ENCODE data around the gene TPI1. TPM values are rescaled to one million over a fixed set of nuclear protein-coding genes. Genes with fewer than 3 reads are reported as not detected.

The TPI1 gene
- total and polyA plus RNA-seq, 2 donors (not counting 3 experiments of a cell fraction or from before 2014, with no cell fraction given) = 643 to 1,816 TPM

DNA sequence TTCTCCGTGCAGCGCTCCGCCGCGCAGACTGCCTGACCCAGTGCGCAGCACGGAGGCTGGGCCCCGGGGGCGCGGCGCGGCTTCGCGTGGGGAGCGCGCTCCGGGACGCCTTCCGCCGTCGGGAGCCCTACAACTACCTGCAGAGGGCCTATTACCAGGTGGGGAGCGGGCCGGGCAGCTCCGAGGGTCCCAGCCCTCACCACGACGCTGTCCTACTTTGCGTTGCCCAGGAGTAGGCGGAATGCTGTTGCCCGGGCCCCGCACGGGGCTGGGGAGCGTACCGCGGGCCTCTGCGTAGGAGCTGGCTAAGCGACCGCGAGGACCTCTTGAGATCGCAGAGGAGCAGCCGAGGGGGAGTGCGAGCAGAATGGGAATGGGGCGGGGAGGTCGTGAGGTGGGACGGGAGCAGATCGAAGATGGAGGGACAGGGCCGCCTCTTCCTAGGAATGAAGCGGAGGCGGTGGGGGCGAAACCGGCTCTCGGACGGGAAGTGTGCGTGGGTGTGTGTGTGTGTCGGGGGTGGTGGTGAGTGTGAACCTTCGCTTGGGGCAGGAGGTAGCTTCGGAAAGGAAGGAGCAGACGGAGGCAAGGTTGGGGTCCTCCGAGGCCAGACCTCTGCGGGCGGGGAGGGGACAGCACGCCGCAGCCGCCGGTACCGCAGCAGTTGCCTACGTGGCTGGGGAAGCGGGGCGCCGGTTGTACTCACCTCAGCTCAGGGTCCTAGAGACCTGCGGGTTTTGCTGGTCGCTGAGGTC is 38.4 kb upstream of the TPI1 start:
- peak overlapping the region; percentile 19 for H2AFZ ChIP-seq (ENCODE audit: low read depth, low read length)
- H3K79me2 ChIP-seq (ENCODE audit: control insufficient read depth, insufficient read depth, low read length) = peaks cover 25% of the 10 kb centered on the region
- ChIA-PET CTCF (interaction anchor here (1.4 to 12.0 kb wide), 2 partner anchors 76 to 209 kb away, joined by 3 to 148 read pairs; partner anchors contain the start of gene MLF2), POLR2A (interaction anchor here (0.8 to 1.2 kb wide), 3 partner anchors 15 to 89 kb away, joined by 3 to 6 read pairs (median 3); partner anchors contain the start of gene MLF2)
- H3K4me2 ChIP-seq (ENCODE audit: insufficient read depth, low read length) = peak overlapping the region; percentile 81
- intact Hi-C loops (cut with micrococcal nuclease) (no loop called here), dilution Hi-C loops (cut with MboI; ENCODE audit: extremely low pct_ligation_motif_present, low sequenced_read_pairs) (no loop called here)
- TSS peak; percentile 37 for BruUV-seq (replicated peaks)
- peak; percentile 19 for TF ChIP-seq FOS (IDR thresholded peaks at IDR 0.05; ENCODE audit: borderline replicate concordance, insufficient read depth, low read length)
- TF ChIP-seq POLR2AphosphoS5 (IDR thresholded peaks at IDR 0.05; ENCODE audit: insufficient read depth, low read depth, low read length) = peak; percentile 23
- peak; percentile 33 for TF ChIP-seq POLR2A (IDR thresholded peaks at IDR 0.05; ENCODE audit: low read depth, low read length)
- TF ChIP-seq EZH2 (IDR thresholded peaks at IDR 0.05; ENCODE audit: borderline replicate concordance, low read depth, low read length, severe bottlenecking) = no peak
- peak overlapping the region; percentile 76 for H3K9ac ChIP-seq (replicated peaks; ENCODE audit: extremely low read depth, insufficient read depth, low read length)
- H4K20me1 ChIP-seq (replicated peaks; ENCODE audit: control insufficient read depth, extremely low read depth, insufficient read depth, low read length) = no peaks in the 10 kb centered on the region
- H3K36me3 ChIP-seq (ENCODE audit: control insufficient read depth in 2 of 2, extremely low read depth in 1 of 2, insufficient read depth in 2 of 2, low read length in 2 of 2) = peaks cover 0 to 13% of the 10 kb centered on the region in 2 experiments
- FAIRE-seq = peak; percentile 21
- H3K4me3 ChIP-seq (replicated peaks in 1 of 3; ENCODE audit: insufficient read depth in 1 of 3, low read depth in 1 of 3, low read length in 3 of 3) = peak overlapping the region; percentile 62 to 89 (median 80)
- H3K9me1 ChIP-seq (replicated peaks; ENCODE audit: control insufficient read depth, extremely low read depth, insufficient read depth, low read length) = no peaks in the 10 kb centered on the region
- no peak for DNase-seq (ENCODE audit: low read depth, low spot score)
- no peaks in the 10 kb centered on the region for H3K9me3 ChIP-seq (replicated peaks; ENCODE audit: control insufficient read depth, insufficient read depth, low read length)
- H3K4me1 ChIP-seq (ENCODE audit: control insufficient read depth, extremely low read depth, insufficient read depth, low read length) = peaks cover 20% of the 10 kb centered on the region
- H3K27ac ChIP-seq (ENCODE audit: insufficient read depth, low read depth, low read length) = peak overlapping the region; percentile 29
- H3K27me3 ChIP-seq (ENCODE audit: control insufficient read depth in 2 of 2, insufficient read depth in 2 of 2, low read length in 2 of 2) = no peaks in the 10 kb centered on the region

GRCh38 chr12:6829536-6830220 is 37.7 kb upstream of the TPI1 start:
- Histone ChIP-seq H3K79me2 (ENCODE audit: control insufficient read depth, insufficient read depth, low read length) (peaks cover 25% of the 10 kb centered on the region), H3K27ac (ENCODE audit: insufficient read depth, low read depth, low read length) (no peak overlapping the region), H3K9me1 (replicated peaks; ENCODE audit: control insufficient read depth, extremely low read depth, insufficient read depth, low read length) (no peaks in the 10 kb centered on the region), H3K9me3 (replicated peaks; ENCODE audit: control insufficient read depth, insufficient read depth, low read length) (no peaks in the 10 kb centered on the region), H4K20me1 (replicated peaks; ENCODE audit: control insufficient read depth, extremely low read depth, insufficient read depth, low read length) (no peaks in the 10 kb centered on the region), H3K27me3 (ENCODE audit: control insufficient read depth in 2 of 2, insufficient read depth in 2 of 2, low read length in 2 of 2) (no peaks in the 10 kb centered on the region), H3K36me3 (ENCODE audit: control insufficient read depth in 2 of 2, extremely low read depth in 1 of 2, insufficient read depth in 2 of 2, low read length in 2 of 2) (peaks cover 0 to 18% of the 10 kb centered on the region in 2 experiments), H3K4me1 (ENCODE audit: control insufficient read depth, extremely low read depth, insufficient read depth, low read length) (peaks cover 20% of the 10 kb centered on the region), H3K4me3 (replicated peaks in 1 of 3; ENCODE audit: insufficient read depth in 1 of 3, low read depth in 1 of 3, low read length in 3 of 3) (peak overlapping the region; percentile 62 to 89 (median 80)), H2AFZ (ENCODE audit: low read depth, low read length) (peak overlapping the region; percentile 19), H3K9ac (replicated peaks; ENCODE audit: extremely low read depth, insufficient read depth, low read length) (peak overlapping the region; percentile 76), H3K4me2 (ENCODE audit: insufficient read depth, low read length) (peak overlapping the region; percentile 81)
- ChIA-PET CTCF (interaction anchor here (1.3 to 12.0 kb wide), 3 partner anchors 17 to 209 kb away, joined by 3 to 148 read pairs (median 3); partner anchors contain the start of gene MLF2), POLR2A (interaction anchor here (0.5 to 1.2 kb wide), 4 partner anchors 14 to 90 kb away, joined by 3 to 6 read pairs (median 3); partner anchors contain the start of gene MLF2)
- peak; percentile 72 for DNase-seq (ENCODE audit: low read depth, low spot score)
- intact Hi-C loops (cut with micrococcal nuclease) (no loop called here), dilution Hi-C loops (cut with MboI; ENCODE audit: extremely low pct_ligation_motif_present, low sequenced_read_pairs) (no loop called here)
- TF ChIP-seq POLR2A (IDR thresholded peaks at IDR 0.05; ENCODE audit: low read depth, low read length) (peak; percentile 1), CTCF (IDR thresholded peaks at IDR 0.05; ENCODE audit: extremely low read depth in 1 of 2, insufficient read depth in 1 of 2, low read depth in 1 of 2, low read length in 2 of 2) (peak; percentile 19 to 21), POLR2AphosphoS5 (IDR thresholded peaks at IDR 0.05; ENCODE audit: insufficient read depth, low read depth, low read length) (no peak)
- BruUV-seq (replicated peaks) = no TSS peak
- FAIRE-seq = peak; percentile 47
